Activated naive CD4-positive, alpha-beta T cell treated with anti-CD3 and anti-CD28 coated beads, Interleukin-2, amount 50 U/mL, for 72 hours (primary cell): ENCODE measurements around the gene POGZ. TPM values are rescaled to one million over a fixed set of nuclear protein-coding genes. Genes with fewer than 3 reads are reported as not detected.
"Not testable (repeated sequence)": the region's sequence is repeated elsewhere in the genome, so short reads cannot be mapped to it uniquely, and the experiment has no call there.

ENCODE experiments used
- ATAC-seq, 2 donors: fragments of 150-1000 bp; cut with Tn5 transposase; 2 replicates each; pipeline ENCODE4 v1.10.0; 2021; ENCODE audit warnings: mild to moderate bottlenecking in 2 of 2, moderate library complexity in 2 of 2
- DNase-seq, 2 donors: peaks; one replicate each; pipeline ENCODE4 v3.0.0; 2021 to 2022; ENCODE audit warnings: low spot score in 2 of 2
- H3K27ac Mint-ChIP-seq, 2 donors: one replicate each; pipeline ENCODE4 v1.8.0; 2022; ENCODE audit warnings: mild to moderate bottlenecking in 2 of 2, mixed read lengths in 2 of 2
- H3K36me3 Mint-ChIP-seq, 2 donors: one replicate each; pipeline ENCODE4 v1.8.0; 2022; ENCODE audit warnings: mixed read lengths in 2 of 2
- H3K9me3 Mint-ChIP-seq, 2 donors: one replicate each; pipeline ENCODE4 v1.8.0; 2022; ENCODE audit warnings: mixed read lengths in 2 of 2
- total RNA-seq, 2 donors: library from RNA; stranded (reverse); gene quantifications; one replicate each; pipeline ENCODE4 v1.2.3, GENCODE V29; 2022

Gene POGZ
- total RNA-seq, 2 donors from 2014 or later: 89.5 to 104 TPM

DNA sequence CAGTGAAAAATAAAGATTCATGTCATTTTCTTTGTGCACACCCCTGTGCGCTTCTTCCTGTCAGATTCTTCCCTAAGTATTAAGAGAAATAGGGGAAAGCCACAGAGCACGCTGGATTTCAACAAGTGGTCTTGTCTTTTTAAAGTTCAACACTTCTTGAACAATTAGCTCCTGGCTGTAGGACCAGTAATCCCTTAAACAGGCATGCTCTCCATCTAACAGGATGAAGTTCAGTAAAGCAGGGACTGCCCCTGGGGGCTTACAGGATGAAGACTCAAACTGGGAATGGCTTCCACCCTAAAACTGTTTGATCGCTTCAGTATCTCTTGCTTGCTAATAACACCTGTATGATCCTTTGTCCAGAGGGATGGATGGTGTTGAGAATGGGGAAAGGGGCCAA is 55.7 kb downstream of the POGZ start:
- no peak for ATAC-seq

DNA sequence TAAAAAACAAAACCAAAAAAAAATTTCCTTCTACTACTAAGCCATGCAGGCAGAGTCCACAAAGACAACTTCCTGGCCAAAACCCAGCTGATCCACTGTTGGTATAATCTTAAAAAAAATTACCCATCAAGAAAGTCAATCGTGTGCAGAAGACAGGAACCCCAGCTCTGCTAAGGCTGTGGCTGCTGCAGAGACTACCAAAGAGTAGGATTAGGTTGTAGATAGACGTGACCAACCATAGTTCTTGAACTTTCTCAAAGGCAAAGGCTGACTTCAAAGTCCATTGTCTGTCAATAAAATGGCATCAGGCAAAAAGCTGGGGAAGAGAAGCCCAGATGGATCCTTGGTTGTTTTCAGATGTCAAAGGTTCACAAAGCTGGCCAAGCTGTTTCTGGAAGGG is 56.5 kb downstream of the POGZ start:
- DNase-seq (no peak), ATAC-seq (no peak)
- Mint-ChIP-seq H3K36me3 (peaks cover 30 to 43% of the 10 kb centered on the region in 2 donors), H3K9me3 (no peaks in the 10 kb centered on the region), H3K27ac (no peak overlapping the region)

More for the DNA sequence above, 55.7 kb downstream of the POGZ start:
- Mint-ChIP-seq H3K27ac (peak overlapping the region; percentile 18 to 28), H3K36me3 (peaks cover 30 to 43% of the 10 kb centered on the region in 2 donors), H3K9me3 (no peaks in the 10 kb centered on the region)
- DNase-seq: no peak

DNA sequence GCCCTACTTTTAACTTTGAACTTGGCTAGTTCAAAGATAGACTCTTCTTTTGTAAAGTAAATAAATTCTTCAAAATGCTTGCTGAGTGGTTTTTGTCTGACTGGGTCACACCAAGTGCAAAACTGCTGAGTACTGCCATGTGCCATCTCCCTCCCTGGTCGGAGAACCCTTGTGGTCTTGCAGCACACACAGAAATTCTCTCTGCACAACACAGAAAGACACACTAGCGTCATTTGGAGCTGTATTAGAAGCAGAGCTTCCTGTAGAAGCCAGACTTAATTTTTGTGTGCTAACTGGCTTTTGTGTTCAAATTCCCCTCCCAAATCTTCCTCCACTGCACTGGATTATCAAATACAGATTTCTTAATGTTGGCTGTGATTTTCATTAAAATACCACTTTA is 57.4 kb downstream of the POGZ start:
- H3K27ac Mint-ChIP-seq: peak overlapping the region; percentile 22 to 98
- H3K9me3 Mint-ChIP-seq: no peaks in the 10 kb centered on the region
- H3K36me3 Mint-ChIP-seq: peaks cover 30 to 43% of the 10 kb centered on the region in 2 donors

DNA sequence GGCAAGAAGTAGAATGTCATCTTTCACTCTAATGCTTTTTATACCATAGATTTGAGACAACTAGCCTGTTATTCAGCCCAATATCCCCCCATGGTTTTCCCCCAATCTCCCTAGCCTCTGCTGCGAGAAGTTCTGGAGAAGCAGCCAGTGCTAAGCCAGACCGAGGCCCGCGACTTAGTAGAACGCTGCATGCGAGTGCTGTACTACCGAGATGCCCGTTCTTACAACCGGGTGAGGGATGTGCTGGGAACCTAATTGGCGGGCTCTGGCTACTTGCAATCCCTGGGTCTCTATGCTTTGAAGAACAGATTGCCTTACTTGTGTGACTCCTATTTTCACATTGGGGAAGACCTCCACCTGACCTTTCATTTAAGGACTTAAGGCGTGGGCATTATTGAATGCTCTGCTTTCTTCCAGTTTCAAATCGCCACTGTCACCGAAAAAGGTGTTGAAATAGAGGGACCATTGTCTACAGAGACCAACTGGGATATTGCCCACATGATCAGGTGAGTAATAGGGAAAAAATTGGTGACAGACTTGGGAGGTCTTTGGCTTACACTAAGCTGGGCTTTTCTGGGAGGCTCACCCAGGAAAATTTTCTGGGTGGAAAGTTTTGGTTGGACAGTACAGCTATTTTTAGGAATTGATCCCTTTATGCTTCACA is 58.0 kb downstream of the POGZ start:
- Mint-ChIP-seq H3K9me3 (no peaks in the 10 kb centered on the region), H3K36me3 (peaks cover 30 to 43% of the 10 kb centered on the region in 2 donors), H3K27ac (peak overlapping the region; percentile 97 to 98)
- ATAC-seq (no peak), DNase-seq (peak in 1 of 2 donors; percentile 8)

More for the DNA sequence above, 57.4 kb downstream of the POGZ start:
- ATAC-seq (no peak), DNase-seq (no peak)

DNA sequence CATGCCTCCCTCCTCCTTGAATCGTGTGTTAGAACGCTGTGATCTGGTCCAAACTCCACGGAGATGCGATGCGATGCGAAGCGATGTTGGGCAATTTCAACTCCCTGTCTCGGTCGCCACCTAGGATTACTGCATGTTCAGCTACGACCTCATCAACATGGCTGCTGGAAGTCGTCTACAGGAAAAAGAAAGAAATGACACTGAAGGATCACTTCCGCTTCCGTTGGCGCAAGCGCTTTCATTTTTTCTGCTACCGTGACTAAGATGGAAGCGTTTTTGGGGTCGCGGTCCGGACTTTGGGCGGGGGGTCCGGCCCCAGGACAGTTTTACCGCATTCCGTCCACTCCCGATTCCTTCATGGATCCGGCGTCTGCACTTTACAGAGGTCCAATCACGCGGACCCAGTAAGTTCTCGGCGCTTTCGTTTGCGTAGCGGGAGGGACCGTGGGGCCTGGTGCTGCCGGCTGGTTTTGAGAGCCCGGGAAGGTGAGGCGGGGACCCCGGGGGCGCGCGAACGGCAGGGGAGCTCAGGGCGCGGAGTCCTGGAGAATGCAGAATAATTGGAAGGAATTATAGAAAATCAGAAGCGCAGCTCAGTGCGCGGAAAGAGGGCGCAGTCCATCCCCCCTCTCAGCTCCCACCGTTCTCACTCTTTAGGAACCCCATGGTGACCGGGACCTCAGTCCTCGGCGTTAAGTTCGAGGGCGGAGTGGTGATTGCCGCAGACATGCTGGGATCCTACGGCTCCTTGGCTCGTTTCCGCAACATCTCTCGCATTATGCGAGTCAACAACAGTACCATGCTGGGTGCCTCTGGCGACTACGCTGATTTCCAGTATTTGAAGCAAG is 59.7 kb downstream of the POGZ start, which contains the start of gene PSMB4:
Gene PSMB4 (plus strand): TSS at position 250 of the 848 bp plus-strand sequence. CDS start 15 bp downstream, at position 265.
- Mint-ChIP-seq H3K9me3 (no peaks in the 10 kb centered on the region), H3K36me3 (peaks cover 30 to 43% of the 10 kb centered on the region in 2 donors), H3K27ac (peak within 1 kb of the TSS; percentile 97 to 98)
- ATAC-seq (peak; percentile 91 to 96), DNase-seq (peak; percentile 70 to 82)

DNA sequence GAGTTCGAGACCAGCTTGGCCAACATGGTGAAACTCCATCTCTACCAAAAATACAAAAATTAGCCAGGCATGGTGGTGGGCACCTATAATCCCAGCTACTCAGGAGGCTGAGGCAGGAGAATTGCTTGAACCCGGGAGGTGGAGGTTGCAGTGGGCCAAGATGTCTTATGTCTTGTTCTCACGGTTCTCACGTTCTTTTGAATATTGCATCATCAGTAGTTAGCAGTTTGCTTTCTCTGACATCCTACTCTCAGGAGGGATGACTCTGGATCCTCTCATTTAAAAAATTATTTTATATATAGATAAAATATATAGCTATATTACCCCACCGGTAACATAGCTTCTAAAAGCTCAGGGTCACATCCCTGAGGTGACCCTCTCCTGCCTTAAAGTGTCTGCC is 63.0 kb downstream of the POGZ start:
- H3K9me3 Mint-ChIP-seq, ATAC-seq, H3K27ac Mint-ChIP-seq, DNase-seq: not testable (repeated sequence)
- peaks cover 22 to 23% of the 10 kb centered on the region in 2 donors for H3K36me3 Mint-ChIP-seq

DNA sequence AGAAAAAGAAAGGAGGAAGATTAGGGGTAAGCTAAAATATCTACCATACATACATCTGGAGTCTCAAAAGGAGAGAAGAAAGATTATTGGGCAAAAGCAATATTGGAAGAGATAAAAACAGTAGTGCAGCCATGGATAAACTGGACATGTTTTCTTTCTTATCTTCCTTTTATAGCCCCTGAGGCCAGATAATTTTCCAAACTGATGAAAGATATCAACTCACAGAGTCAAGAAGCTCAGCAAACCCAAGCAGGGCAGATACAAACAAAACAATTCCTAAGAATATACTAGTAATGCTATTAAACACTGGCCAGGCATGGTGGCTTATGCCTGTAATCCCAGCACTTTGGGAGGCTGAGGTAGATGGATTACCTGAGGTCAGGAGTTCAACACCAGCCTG is 65.7 kb downstream of the POGZ start:
- DNase-seq (no peak), ATAC-seq (no peak)
- Mint-ChIP-seq H3K9me3 (no peaks in the 10 kb centered on the region), H3K36me3 (no peaks in the 10 kb centered on the region), H3K27ac (no peak overlapping the region)

DNA sequence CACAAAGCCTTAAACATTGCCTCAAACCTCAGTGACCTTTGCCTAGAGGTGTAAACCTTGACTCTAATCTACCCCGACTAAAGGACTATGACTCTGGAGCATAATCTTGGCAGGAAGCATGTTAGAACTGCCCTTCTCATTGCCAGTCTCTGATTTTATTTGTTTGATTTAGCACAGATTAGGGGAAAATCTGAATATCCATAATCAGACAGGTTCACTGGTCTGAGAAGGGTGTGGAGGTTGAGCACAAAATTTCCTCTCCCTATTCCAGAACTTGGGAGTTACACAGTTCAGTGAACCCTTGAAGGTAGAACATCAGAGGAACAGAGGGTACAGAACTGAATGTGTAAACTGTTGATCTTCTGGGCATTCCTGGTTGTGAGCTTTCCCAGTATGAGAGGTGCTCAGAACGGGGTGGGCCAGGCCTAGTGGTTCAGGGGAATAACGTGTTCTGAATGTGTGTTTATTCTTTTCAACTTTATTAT is 68.2 kb downstream of the POGZ start:
- no peaks in the 10 kb centered on the region for H3K36me3 Mint-ChIP-seq
- no peak for DNase-seq
- H3K9me3 Mint-ChIP-seq: no peaks in the 10 kb centered on the region
- no peak overlapping the region for H3K27ac Mint-ChIP-seq
- ATAC-seq: no peak

DNA sequence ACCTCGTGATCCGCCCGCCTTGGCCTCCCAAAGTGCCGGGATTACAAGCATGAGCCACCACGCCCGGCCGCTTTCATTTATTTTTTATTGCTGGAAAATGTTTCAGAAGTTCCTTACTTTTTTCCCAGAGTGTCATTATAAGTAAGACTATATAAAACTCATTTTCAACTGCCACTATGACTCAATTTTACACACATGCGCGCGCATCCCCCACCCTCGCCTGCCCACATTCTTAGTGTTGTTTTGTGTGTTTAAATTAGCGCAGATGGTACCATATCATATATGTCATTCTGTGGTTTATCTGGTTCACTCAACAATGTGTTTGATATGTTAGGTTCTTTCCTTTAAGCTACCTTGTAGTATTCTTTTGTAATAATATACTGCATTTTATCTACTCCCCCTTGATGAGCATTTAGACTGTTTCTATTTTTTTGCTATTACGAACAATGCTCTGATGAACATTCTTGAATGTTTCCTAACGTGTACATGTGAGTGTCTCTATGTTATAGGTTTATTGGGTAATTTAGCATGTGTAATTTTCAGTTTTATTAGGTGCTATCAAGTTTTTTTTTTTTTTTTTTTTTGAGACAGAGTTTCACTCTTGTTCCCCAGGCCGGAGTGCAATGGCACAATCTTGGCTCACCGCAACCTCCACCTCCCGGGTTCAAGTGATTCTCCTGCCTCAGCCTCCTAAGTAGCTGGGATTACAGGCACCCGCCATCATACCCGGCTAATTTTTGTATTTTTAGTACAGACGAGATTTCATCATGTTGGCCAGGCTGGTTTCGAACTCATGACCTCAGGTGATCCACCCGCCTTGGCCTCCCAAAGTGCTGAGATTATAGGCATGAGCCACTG is 68.8 kb downstream of the POGZ start:
- H3K9me3 Mint-ChIP-seq, H3K36me3 Mint-ChIP-seq, DNase-seq, H3K27ac Mint-ChIP-seq: not testable (repeated sequence)
- ATAC-seq: peak in 1 of 2 donors; percentile 52

DNA sequence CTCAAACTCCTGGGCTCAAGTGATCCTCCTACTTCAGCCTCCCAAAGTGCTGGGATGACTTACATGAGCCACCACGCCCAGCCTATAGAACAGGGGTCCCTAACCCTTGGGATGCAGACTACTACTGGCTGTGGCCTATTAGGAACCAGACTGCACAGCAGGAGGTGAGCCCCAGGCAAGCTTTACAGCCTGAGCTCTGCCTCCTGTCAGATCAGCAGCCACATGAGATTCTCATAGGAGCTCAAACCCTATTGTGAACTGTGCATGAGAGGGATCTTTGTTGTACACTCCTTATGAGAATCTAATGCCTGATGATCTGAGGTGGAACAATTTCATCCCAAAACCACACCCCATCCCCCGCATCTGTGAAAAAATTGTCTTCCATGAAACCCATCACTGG is 73.3 kb downstream of the POGZ start:
- H3K9me3 Mint-ChIP-seq: no peaks in the 10 kb centered on the region
- DNase-seq: no peak
- no peaks in the 10 kb centered on the region for H3K36me3 Mint-ChIP-seq
- no peak overlapping the region for H3K27ac Mint-ChIP-seq
- ATAC-seq: no peak

DNA sequence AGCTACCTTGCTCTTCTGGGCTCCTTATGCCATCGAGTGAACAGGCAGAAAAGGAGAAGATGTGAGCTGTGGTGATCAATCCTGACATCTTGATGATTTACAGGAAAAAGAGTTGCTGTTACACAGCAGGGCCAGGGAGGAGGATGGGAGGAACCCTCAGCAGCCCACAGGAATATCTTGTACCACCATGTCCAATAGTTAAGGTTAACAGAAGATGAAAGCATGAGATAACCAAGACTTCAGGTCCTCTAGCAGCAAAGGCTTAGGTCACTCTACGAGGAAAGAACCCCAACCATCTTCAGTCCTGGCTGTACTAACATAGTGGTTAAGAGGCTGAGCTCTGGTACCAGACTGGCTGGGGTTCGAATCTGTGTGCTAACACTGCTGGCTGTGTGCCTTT is 74.7 kb downstream of the POGZ start:
- ATAC-seq (no peak), DNase-seq (no peak)
- Mint-ChIP-seq H3K36me3 (no peaks in the 10 kb centered on the region), H3K9me3 (no peaks in the 10 kb centered on the region), H3K27ac (peak overlapping the region in 1 of 2 donors; percentile 84)

DNA sequence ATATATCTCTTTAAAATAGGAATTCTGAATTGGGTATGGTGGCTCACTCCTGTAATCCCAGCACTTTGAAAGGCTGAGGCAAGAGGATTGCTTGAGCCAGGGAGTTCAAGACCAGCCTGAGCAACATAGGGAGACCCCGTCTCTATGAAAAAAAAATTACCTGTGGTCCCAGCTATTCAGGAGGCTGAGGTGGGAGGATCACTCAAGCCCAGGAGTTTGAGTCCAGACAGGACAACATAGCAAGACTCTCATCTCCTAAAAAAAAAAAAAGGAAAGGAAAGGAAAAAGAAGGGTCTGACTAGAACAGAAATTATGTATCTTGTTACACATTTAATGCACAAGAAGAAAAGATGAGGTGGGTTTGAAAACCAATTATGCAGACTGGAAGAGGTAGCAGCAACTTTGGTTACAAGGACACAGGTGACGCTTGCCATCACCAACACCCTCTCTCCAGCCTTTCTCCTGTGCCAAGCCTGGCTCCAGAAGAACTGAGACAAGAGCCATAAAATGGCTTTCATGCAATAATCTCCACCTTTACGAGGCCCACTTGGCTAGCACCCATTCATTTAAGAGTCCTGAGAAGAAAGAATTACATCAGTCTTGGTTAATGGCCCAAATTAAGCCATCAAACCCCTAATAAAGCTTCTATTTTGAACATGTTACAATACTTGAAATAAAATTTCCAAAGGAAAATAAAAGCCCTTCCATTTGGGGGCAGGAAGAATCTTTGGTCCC is 82.0 kb downstream of the POGZ start:
- no peak for ATAC-seq
- Mint-ChIP-seq H3K36me3 (no peaks in the 10 kb centered on the region), H3K9me3 (no peaks in the 10 kb centered on the region), H3K27ac (no peak overlapping the region)
- no peak for DNase-seq

DNA sequence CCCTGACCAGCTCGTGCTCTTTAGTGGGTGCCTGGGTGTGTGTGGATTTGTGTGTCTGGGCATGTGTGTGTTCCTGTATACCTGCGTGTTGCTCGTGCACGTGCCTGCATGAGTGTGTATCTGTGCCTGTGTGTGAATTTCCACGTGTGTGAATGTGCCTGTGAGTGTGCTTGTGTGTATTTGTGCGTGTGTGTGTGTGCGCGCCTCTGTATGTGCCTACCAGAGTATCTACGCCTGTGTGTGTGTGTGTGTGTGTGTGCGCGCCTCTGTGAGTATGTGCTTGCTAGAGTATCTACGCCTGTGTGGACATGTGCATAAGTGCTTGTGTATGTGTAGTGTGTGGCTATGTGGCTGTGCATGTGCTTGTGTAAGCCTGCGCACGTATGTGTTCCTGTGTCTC is 86.1 kb downstream of the POGZ start:
- ATAC-seq: no peak
- Mint-ChIP-seq H3K27ac (no peak overlapping the region), H3K9me3 (no peaks in the 10 kb centered on the region), H3K36me3 (no peaks in the 10 kb centered on the region)
- no peak for DNase-seq

DNA sequence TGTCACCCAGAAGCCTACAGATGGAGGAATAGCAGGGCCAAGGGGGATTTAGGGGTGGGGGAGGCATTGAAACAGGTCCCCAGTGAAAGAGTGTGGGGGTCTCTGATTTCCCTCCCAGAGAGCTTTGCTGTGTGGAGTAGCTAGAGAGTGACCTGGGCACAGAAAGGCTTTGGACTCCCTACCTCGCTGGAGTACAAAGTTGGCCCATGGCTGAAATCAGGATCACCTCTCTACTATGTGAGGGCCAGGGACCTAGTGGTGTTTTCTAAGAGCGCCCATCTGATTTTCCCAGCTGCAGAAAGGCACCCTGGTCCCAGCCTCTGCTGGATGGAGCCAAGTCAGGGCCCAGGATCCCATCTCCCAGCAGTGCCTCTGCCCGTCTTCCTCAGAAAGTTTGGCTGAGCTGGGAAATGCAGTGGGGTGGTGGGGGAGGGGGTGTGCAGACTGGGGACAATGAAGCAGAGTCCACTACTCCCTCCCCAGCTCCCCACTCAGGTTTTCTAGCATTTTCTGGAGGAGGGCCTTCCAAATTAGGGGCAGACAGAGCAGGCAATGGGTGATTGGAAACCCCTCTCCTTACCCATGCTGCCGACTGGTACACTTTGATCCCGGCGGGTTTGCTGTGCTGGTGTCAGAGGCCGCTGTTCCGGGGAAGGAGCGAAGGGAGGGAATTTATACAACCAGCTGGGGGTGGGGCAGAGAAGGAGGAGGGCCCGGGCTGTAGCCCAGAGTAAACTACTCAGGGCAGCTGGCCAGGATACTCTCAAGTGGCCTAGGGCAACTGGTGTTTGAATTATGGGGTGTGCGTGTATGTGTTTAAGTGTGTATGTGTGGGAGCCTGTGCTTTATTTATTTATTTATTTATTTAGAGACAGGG is 87.0 kb downstream of the POGZ start, which contains the start of gene SELENBP1:
Gene SELENBP1 (minus strand): TSS at position 648 of the 877 bp plus-strand sequence. CDS start 64 bp downstream, at position 584.
- ATAC-seq (no peak), DNase-seq (no peak)
- no peaks in the 10 kb centered on the region for H3K36me3 Mint-ChIP-seq
- H3K27ac Mint-ChIP-seq: peak within 1 kb of the TSS in 1 of 2 donors; percentile 40
- H3K9me3 Mint-ChIP-seq: no peaks in the 10 kb centered on the region
